Effector CD4-positive, alpha-beta T cell (primary cell): ENCODE measurements around the gene GPR55.

Experiments
- DNase-seq: peaks from one replicate; pipeline ENCODE4 v3.0.0-alpha.2; 2020

Gene GPR55

DNA sequence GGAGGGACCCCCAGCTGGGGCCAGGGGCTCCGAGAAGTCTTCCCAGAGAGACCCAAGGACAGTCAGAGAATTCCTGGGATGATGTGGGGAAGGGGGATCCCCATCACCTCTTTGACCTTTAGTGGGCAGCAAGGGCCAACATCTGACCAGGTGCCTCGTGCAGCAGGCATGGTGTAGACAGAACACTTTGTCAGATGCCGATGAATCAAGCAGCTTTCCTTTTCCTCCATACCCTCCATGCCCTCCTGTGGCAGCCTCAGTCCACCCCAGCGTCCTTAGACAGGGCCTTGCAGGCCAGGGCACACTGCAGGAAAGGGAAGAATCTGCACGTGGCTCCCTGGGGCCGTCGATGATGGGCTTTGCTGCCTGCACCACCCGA, 26.3 kb downstream of the GPR55 start:
- no peak for DNase-seq

DNA sequence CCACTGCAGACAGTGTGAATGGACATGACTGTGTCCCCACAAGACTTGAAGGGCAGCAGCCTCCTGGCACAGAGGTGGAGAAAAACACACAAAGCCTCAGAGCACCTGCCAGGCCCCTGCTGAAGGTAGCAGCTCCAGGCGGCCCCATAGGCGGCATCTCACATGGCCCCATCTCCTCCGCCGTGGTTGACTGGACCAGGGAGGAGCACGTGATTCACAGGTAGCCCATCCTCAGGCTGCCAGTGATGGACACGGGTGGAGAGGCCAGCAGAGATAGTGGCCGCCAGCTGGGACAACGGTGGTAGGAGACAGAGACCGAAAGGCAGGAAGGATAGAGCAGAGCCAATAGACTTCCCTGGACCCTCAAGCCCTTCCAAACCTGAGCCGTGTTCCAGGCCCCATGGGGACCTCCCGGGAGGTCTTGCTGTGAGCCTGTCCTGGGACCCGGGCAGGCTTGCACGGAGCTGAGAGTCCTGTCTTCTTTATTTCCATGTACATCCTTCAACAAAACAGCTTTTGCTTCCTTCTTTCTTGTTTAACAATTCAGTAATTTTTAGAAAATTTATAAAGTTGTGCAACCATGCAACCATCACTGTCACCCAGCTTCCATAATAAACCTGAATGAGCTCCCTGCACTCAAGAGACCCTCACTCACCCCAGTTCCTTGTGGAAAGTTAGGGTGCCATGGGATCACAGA, 26.9 kb downstream of the GPR55 start:
- no peak for DNase-seq

DNA sequence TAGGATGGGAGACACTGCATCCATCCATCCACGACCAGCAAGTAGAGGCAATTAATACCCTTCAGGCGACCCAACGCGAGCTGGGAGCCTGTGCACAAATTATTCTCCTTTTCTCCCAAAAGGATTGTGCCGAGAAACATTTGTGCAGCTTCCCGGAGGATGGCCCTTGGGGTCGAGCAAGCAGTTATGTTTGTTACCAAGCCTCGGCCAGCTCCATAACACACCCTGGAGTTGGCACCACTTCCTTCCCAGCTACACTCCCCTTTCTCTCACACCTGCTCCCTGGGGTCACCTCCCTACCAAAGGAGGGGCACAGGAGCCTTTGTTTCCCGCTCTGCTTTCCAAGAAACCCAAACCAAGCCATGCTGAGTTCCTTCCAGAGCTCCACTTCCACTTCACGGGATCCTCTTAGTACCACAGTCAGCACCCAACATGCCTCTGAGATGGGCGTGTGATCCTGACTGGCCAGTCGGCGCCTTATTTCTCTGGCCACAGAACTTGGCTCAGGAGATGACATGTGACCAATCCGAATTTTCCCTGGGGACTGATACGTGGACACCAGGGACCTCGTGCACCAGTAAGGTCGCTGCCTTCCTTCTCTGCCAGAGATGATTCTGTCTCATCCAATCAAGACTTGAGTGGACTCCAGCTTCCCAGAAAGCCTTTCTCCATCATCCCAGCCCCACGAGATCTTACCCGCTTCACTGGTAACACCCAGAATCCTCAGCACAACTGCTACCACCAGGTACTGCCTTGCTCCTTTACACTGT, 28.5 kb downstream of the GPR55 start:
- DNase-seq: no peak

DNA sequence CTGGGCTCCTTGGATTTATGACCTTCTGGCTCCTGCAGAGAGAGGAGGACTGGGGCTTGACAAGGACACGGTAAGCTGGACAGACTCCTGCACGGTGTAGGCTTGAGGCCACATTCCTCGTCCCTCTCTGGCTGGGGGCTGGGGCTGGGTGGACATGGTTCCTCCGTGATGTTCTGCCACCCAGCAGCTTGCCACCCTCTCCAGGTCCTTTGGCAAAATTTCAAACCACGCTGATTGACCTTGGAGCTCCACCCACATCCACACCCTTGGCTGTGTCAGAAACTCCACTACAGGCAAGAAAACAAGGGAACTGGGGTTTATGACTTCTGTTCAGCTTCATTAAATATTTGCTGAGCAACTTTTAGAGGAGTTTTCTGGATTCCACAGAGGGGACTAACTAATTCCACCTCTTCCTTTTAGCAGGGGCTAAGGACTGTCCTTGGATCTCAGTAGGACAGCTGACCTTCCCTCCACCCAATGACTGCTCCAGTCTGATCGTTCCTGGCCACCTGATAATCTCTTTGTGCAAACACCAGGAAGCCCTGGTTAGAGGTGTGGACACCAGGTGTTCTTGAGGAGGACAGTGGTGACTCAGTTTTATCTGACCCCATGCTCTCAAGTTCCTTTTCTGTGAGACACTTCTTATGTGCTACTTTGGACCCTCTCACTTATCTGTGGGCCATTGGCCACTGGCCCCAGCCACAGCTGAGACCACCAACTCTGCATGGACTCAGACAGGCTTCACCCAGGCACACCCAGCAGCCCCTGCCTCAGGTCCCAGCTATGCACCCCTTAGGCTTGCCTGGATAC, 29.3 kb downstream of the GPR55 start:
- no peak for DNase-seq

DNA sequence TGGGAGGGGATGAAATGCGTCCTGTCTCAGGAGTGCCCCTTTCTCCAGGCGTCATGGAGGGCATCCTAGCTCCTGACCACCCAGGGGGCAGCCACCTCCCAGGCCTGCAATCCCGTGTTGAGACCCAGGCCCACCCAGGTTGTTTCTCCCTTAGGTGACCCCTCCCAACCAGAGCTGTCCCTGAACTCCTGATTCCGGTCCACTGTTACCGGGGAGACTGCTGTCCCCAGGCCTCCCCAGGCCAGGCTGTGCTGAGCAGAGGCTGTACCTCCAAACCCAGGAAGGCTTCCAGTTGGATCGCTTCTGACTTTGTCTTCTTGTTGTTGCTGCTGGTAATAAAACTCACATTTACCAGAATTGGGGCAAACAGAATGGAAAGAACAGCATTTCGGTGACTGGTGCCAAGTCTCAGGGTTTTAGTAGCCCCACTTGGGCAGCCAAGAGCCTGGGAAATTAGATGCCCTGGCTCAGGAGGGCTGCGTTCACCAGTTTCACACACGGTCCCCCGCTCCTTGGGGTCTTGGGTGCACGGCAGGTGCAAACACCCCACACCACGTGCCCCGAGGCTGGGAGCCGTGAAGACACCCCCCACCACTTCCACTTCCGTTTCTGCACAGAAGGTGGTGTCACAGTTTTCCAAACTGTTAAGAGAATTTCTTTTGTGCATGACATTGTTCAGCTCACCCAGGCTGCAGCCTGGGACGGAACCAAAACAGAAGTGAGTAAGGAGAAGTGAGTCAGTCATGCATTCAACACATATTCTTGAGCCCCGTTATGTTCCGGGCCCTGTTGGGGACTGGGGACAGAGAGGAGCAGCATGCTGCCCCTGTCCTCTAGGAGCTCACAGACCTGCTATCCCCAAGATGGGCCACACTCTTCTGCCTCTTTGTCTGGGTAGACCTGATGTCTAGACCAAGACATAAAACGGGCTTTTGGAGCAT, 30.9 kb downstream of the GPR55 start:
- DNase-seq: no peak

DNA sequence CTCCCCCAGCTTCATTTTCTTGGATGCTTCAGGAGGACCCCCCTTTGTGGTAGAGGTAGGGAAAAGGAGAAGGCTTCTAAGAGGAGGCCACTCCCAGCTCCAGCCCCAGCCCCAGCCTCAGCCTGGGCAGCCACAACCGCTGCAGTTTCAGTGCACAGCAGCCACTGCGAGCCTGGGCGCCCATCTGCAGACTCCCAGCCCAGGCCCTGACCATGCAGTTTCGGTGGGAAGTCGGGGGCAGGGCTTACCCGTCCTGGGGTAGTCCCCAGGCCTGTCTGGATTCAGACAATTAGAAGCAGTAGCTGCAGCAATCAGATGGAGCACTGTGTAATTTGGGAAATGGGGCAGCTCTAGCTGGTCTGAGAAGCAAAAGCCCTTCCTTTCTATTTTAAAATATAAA, 31.7 kb downstream of the GPR55 start:
- DNase-seq: no peak

DNA sequence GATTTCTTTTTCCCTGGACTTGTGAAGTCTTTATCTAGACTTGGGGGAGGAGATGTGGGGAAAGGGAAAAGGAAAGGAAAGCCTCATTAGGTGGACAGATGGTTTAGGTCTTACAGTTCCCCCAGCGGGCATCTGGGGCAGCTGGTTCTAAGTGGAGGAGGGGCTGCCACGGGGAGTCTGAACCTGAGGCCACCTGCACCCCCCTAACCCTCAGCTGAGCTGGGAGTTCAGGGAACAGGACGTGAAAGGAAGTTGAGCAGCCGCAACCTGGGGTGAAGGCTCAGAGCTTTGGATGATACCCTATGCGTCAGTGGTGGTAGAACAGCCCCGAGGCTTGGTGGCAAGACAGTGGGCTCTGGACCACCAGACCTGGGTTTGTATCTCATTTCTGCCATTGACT, 33.5 kb downstream of the GPR55 start:
- DNase-seq: no peak

DNA sequence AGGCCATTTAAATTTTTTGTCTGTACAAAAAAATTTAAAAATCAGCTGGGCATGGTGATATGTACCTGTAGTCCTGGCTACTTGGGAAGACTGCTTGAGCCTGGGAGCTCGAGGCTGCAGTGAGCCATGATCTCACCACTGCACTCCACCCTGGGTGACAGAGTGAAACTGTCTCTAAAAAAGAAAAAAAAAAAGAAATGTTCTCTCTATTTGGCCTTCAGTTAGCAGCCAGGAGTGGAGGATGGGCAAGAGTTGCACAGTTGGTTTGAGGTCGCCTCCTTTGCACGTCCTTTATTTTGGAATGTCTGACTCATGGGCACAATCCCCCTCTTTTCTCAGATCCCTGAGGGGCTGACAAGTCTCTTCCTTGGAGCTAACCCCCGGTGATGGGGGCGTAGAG, 34.0 kb downstream of the GPR55 start:
- DNase-seq: no peak

DNA sequence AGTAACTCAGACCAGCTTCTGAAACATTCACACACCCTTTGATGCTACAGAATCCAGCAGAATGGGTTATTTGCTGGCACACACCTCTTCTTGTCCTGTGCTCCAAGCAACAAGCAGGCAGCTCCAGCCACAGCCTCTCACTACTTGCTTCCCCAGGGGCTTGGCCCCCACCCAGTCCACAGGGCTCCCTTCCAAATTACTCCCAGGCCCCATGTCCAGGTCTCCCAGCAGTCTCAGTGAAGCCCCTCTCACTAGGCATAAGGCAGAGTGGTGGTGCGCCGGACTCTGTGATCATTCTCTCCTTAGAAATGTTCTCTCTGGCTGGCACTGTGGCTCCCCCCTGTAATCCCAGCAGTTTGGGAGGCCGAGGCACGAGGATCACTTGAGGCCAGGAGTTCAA, 34.4 kb downstream of the GPR55 start:
- no peak for DNase-seq

DNA sequence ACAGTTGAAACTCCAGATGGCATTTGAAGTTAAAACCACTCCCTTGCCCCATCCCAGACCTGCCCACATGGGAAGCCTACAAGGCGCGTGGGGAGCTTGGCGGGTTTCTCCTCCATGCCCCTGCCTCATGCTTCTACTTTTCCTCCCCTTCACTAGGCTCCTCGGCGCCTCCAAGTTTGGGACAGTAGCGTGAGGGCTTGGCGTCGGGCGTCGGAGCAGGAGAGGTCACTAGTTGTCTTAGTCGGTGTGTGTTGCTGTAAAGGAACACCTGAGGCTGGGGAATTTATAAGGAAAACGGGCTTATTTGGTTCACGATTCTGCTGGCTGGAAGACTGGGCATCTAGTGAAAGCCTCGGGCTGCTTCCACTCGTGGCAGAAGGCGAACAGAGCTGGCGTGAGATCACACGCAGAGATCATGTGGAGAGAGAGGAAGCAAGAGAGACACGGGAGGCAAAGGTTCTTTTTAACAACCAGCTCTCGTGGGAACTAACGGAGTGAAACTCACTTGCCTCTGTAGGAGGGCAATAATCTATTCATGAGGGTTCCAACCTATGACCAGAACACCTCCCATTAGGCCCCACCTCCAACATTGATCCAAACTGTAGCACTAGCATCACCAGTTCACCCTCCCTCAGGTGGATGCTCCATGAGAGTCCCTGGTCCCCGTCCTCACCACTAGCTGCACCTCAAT, 35.0 kb downstream of the GPR55 start:
- no peak for DNase-seq

DNA sequence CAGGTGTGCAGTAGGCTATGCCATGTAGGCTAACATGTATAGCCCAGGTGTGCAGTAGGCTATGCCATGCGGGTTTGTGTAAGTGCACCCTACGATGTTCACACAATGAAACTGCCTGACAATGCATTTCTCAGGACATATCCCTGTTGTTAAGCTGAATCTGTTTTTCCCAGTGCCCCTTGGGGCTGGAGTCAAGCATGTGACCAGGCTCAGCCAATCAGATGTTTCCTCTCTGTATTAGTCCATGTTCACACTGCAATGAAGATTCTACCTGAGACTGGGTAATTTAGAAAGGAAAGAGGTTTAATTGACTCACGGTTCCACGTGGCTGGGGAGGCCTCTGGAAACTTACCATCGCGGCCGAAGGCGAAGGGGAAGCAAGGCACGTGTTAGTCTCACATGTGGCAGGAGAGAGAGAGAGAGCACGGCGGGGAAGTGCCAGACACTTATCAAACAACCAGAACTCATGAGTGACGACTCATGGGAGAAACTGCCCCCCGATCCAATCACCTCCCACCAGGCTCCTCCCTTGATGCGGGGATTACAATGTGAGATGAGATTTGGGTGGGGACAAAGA, 36.1 kb downstream of the GPR55 start:
- DNase-seq: no peak

DNA sequence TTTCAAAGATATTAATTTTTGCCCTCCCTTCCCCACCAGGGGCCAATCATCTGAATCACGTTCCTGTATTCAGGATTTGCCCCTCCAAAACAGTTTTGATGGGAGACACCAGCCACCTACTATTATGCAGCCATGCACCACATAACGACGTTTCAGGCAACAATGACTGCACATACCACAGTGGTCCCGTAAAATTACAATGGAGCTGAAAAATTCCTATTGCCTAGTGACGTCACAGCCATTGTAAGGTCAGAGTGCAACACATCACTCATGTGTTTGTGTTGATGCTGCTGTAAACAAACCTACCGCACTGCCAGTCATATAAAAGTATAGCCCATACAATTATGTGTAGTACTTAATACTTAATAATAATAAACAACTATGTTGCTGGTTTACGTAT, 37.7 kb downstream of the GPR55 start:
- no peak for DNase-seq

DNA sequence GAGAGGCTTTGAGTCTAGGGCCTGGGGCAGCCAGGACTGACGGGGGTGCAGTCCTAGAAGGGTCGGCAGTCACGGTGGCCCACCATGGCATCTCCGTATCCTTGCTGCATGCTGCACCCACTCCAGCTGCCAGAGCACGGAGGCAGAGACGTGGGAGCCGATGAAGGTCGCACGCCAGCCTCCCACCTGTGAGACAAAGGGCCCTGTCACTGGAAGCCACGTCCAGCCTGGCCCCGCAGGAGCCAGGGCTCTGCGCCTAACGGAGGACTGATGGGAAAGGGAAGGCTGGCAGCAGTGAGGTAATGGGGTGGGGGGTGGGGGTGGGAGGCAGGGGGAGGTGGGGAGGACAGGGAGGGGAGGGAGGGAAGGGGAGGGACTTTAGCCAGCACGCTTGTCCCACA, 38.4 kb downstream of the GPR55 start:
- DNase-seq: no peak

DNA sequence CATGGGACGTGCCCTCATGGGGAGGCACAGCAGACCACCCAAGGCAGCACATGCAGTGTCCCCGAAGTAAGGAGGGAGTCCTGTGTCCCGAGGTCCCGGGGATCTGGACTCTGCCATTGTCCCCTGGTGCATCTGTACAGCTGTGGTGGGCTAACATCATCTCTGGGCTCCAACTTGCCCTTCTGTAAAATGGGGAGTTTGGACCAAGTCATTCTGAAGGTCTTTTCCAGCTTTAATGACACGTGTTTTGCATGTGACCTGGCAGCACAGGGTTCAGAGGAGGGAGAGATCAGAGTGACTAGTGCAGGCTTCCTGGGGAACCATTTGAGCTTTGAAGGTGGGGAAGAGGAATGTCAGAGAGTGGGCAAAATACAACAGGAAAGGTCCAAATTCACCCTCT, 38.8 kb downstream of the GPR55 start:
- no peak for DNase-seq

DNA sequence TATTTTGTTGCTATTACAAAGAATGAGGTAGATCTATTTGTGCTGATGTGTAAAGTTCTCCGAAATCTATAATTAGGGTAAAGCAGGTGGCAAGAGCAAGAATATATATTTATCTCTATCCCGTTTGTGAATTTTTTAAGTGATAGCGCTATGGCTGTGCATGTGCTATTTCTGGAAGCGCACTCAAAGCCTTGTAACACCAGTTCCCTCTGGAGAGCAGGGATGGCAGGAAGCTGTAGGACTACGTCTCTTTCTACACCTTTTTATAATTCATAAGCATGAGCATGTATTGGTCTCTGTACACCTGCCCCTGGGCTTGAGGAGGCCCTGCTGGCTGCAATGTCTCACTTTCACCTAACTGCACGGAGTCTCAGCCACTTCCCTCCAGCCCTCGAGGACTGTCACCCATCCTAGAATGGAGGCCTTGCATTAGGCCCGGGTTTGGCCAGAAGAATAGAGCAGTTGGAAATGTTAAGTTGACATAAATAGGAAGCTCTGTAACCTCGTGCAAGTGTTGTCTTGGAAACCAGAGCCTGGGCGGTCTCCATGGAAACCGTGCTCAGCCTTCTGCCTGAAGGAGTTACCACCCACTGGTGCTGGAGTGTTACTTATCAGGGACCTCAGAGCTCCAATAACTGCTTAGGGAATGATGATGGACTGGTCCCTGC, 39.4 kb downstream of the GPR55 start:
- DNase-seq: no peak

DNA sequence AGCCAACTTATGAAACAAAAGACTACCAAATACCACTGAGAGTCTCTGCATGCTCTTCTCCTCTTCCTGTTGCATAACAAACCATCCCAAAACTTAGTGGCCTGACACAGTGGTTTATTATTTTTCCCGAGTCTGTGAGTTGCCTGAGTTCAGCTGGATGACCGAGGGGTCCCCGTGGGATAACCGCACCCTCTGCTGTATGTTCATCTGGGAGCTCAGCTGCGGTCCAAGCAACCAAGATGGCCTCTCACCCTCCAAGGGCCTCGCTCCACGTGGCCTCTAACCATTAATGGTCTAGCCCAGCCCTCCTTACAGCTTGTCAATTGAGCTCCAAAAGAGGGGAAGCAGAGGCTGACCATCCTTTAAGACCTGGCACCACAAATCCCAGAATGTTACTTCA, 43.2 kb downstream of the GPR55 start:
- no peak for DNase-seq

DNA sequence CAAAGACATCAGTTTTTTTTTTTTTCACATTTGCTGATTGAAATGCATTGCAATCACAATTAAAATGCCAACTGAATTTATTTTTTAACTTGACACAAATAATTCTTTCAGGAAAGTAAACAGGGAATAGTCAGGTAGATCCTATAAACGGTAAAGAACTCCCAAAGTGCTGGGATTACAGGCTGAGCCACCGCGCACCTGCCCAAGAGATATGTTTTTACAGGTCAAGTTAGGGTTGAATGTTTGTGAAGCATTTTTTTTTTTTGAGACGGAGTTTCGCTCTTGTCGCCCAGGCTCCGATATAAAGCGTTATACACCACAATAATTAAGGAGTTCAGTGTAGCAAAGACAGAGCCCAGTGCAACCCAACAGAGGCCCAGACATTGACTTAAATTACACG, 45.2 kb downstream of the GPR55 start:
- no peak for DNase-seq

DNA sequence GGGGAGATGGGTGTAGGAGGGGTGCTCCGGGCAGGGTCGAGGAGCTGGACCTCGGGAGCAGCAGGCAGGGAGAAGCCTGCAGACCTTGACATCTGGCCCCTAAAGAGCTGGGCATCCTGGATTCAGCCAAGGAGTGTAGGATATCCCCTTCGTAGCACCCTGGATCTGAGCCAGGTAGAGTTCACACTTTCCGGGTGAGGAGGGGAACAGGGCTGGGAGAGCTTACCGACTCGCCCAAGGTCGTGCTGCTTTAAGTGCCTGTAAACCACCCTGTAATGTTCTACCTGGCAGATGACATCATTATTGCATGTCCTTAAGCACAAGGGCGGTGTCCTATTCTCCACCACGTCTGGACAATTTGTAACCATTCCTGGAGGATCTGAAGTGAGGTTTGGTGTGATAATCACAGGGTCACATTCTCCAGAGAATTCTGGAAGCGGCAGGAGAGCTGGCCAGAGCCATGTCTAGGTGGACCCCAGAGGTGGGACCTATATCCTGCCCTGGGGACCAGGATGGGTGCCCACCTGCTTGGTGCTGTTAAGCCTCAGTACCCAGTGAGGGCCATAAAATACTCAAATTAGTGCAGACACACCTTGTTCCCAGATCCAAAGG, 45.7 kb downstream of the GPR55 start:
- no peak for DNase-seq

DNA sequence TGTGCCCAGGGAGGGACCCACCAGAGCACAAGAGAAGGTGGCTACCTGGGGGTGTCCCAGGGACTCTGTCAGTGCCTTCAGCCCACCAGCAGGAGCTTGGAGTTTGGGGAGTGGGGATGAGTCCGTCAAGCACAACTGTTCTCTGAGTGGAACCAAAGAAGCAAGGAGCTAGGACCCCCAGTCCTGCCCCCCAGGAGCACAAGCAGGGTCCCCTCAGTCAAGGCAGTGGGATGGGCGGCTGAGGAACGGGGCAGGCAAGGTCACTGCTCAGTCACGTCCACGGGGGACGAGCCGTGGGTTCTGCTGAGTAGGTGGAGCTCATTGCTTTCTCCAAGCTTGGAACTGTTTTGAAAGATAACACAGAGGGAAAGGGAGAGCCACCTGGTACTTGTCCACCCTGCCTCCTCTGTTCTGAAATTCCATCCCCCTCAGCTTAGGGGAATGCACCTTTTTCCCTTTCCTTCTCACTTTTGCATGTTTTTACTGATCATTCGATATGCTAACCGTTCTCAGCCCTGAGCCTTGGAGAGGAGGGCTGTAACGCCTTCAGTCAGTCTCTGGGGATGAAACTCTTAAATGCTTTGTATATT, 46.3 kb downstream of the GPR55 start:
- no peak for DNase-seq
